Measurements from ENCODE around the gene AMBN. TPM values are rescaled to one million over a fixed set of nuclear protein-coding genes. Genes with fewer than 3 reads are reported as not detected.

AMBN gene
- total RNA-seq, 1 experiment from 2014 or later = not detected

GRCh38 chr4:70627620-70628019 is 35.6 kb downstream of the AMBN start:
- Histone ChIP-seq H3K4me2 (ENCODE audit: low read length) (no peak overlapping the region), H3K27ac (ENCODE audit: low read depth, low read length) (no peak overlapping the region), H3K9me2 (ENCODE audit: insufficient read depth) (no peaks in the 10 kb centered on the region), H3K79me2 (ENCODE audit: insufficient read depth, low read length) (no peaks in the 10 kb centered on the region), H3K27me3 (ENCODE audit: insufficient read depth, low read length) (no peaks in the 10 kb centered on the region), H4K20me1 (ENCODE audit: insufficient read depth) (no peaks in the 10 kb centered on the region), H2AFZ (ENCODE audit: low read depth, low read length, poor library complexity, severe bottlenecking) (peak overlapping the region; percentile 50), H3K9ac (ENCODE audit: low read length) (no peak overlapping the region), H3K36me3 (ENCODE audit: control insufficient read depth in 1 of 2, insufficient read depth in 2 of 2, low read length in 2 of 2) (no peaks in the 10 kb centered on the region; a peak in 1 of 4 replicates), H3K9me3 (ENCODE audit: control insufficient read depth in 1 of 2, insufficient read depth in 1 of 2, low read depth in 1 of 2, low read length in 2 of 2) (no peaks in the 10 kb centered on the region), H3K4me3 (replicated peaks in 1 of 2; ENCODE audit: low read depth in 1 of 2, low read length in 2 of 2) (no peak overlapping the region), H3K4me1 (ENCODE audit: control insufficient read depth in 1 of 2, insufficient read depth in 2 of 2, low read length in 2 of 2) (peaks cover 10 to 17% of the 10 kb centered on the region in 2 experiments)
- ATAC-seq (no peak), DNase-seq (ENCODE audit: low read depth, low spot score) (no peak)
- CTCF ChIA-PET = no interaction called here
- POLR2A ChIA-PET = no interaction called here
- intact Hi-C loops (cut with micrococcal nuclease) = no loop called here
- RAD21 ChIA-PET (ENCODE audit: low non-redundant PET in 1 of 2, low total read pairs in 2 of 2, uncharacterized antibody in 2 of 2, unreplicated experiment in 2 of 2) = no interaction called here
- TF ChIP-seq REST (IDR thresholded peaks at IDR 0.05; ENCODE audit: low read depth) (no peak), FOSL1 (IDR thresholded peaks at IDR 0.05; ENCODE audit: low read depth) (no peak), ELF1 (IDR thresholded peaks at IDR 0.05; ENCODE audit: borderline replicate concordance, low read depth) (no peak), EZH2 (IDR thresholded peaks at IDR 0.05) (no peak), POLR2AphosphoS5 (IDR thresholded peaks at IDR 0.05; ENCODE audit: low read depth, low read length) (no peak), ZFX (IDR thresholded peaks at IDR 0.05) (no peak), SRF (IDR thresholded peaks at IDR 0.05; ENCODE audit: low read depth) (no peak)
- no TSS peak for BruUV-seq (replicated peaks)

DNA sequence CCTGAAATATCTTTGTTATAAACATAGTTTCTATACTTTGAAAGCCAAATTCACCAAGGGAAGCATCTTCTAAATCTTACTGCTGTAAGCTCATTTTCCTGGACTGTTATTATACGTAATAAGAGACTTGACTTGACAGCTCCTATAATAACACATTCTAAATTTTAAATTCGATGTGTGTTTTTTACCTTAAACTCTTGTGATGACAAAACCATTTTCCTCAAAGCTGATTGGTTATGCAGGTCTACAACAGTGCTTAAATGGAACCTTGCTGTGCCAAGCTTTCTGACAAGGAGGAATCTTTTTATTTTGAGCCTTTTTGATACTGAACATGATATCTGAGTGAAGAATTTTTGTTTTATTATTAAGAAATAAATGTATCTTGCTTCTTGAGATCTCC is 36.4 kb downstream of the AMBN start, which contains the start of gene ENAM:
Gene ENAM (plus strand): TSS at position 301 of the 400 bp plus-strand sequence. CDS start 757 bp downstream, outside the sequence.
- no TSS peak for BruUV-seq (replicated peaks)
- H2AFZ ChIP-seq (ENCODE audit: low read depth, low read length, poor library complexity, severe bottlenecking) = peak within 1 kb of the TSS; percentile 50
- H3K4me1 ChIP-seq (ENCODE audit: control insufficient read depth in 1 of 2, insufficient read depth in 2 of 2, low read length in 2 of 2) = peaks cover 12 to 21% of the 10 kb centered on the region in 2 experiments
- H3K36me3 ChIP-seq (ENCODE audit: control insufficient read depth in 1 of 2, insufficient read depth in 2 of 2, low read length in 2 of 2) = no peaks in the 10 kb centered on the region
- intact Hi-C loops (cut with micrococcal nuclease) = no loop called here
- DNase-seq (ENCODE audit: low read depth, low spot score) = no peak
- H3K9me3 ChIP-seq (ENCODE audit: control insufficient read depth in 1 of 2, insufficient read depth in 1 of 2, low read depth in 1 of 2, low read length in 2 of 2) = no peaks in the 10 kb centered on the region
- no peak within 1 kb of the TSS for H3K27ac ChIP-seq (ENCODE audit: low read depth, low read length)
- POLR2A ChIA-PET = no interaction called here
- no peak within 1 kb of the TSS for H3K4me2 ChIP-seq (ENCODE audit: low read length)
- no peak within 1 kb of the TSS for H3K9ac ChIP-seq (ENCODE audit: low read length)
- TF ChIP-seq POLR2A (IDR thresholded peaks at IDR 0.05; ENCODE audit: borderline replicate concordance, extremely low read depth, insufficient read depth, insufficient read length) = no peak
- TF ChIP-seq SIN3A (IDR thresholded peaks at IDR 0.05; ENCODE audit: low read depth) = no peak
- no peak for TF ChIP-seq REST (IDR thresholded peaks at IDR 0.05; ENCODE audit: low read depth)
- no peak for TF ChIP-seq EGR1 (IDR thresholded peaks at IDR 0.05; ENCODE audit: low read depth)
- TF ChIP-seq ATF3 (IDR thresholded peaks at IDR 0.05) = no peak
- TF ChIP-seq TCF7L2 (IDR thresholded peaks at IDR 0.05; ENCODE audit: borderline replicate concordance, extremely low read depth, insufficient read depth, insufficient read length) = no peak
- TF ChIP-seq YY1 (IDR thresholded peaks at IDR 0.05; ENCODE audit: extremely low read depth, insufficient replicate concordance, low read depth, low read length) = no peak
- H3K4me3 ChIP-seq (replicated peaks in 1 of 2; ENCODE audit: low read depth in 1 of 2, low read length in 2 of 2) = no peak within 1 kb of the TSS
- CTCF ChIA-PET = no interaction called here
- no peaks in the 10 kb centered on the region for H3K9me2 ChIP-seq (ENCODE audit: insufficient read depth)
- H3K79me2 ChIP-seq (ENCODE audit: insufficient read depth, low read length) = no peaks in the 10 kb centered on the region
- no peaks in the 10 kb centered on the region for H3K27me3 ChIP-seq (ENCODE audit: insufficient read depth, low read length)
- RAD21 ChIA-PET (ENCODE audit: low non-redundant PET in 1 of 2, low total read pairs in 2 of 2, uncharacterized antibody in 2 of 2, unreplicated experiment in 2 of 2) = no interaction called here
- ATAC-seq = no peak
- no peaks in the 10 kb centered on the region for H4K20me1 ChIP-seq (ENCODE audit: insufficient read depth)
